HG02759 (cell line): ENCODE data around the gene TBXAS1.

Experiments
- ATAC-seq: cut with Tn5 transposase; IDR thresholded peaks from one replicate; pipeline ENCODE4 v1.9.1; 2021; ENCODE audit warnings: mild to moderate bottlenecking, moderate library complexity; ENCODE audit not compliant: unreplicated experiment

Gene TBXAS1

DNA sequence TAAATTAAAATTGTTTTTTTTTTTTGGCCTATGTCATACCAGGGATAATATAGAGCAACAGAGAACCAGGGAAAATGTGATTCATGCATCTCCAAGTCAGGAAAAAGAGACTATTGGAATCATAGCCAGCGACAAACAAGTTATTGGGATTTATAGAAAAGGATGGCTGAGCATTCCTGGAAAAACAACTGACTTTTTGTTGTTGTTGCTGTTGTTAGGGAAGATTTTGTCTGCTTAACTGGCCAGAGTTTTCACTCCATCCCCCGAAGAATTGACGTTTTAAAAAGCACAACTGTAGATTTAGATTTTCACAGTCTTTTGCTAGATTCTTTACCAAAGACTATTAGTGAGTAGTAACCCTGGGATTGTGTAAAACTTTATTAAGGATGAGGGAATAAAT lies 112.4 kb downstream of the TBXAS1 start:
- ATAC-seq = no peak

DNA sequence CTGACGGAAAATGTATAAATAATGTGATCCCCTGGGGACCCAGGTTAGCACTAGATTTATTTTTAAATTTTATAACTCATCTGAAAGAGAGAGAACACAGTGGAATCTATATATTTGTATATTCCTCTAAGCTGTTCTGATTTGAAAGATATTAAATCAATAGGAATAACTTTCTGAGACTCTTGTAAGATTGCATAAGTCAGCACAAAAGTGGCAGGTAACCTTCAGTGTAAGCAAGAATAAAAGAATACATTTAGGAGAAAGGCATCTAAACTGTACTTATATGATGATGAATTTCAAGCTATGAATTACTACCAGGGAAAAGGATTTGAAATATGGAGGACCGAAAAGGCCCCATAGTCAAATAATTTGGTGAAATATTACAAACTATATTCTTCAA lies 112.8 kb downstream of the TBXAS1 start:
- ATAC-seq = no peak

DNA sequence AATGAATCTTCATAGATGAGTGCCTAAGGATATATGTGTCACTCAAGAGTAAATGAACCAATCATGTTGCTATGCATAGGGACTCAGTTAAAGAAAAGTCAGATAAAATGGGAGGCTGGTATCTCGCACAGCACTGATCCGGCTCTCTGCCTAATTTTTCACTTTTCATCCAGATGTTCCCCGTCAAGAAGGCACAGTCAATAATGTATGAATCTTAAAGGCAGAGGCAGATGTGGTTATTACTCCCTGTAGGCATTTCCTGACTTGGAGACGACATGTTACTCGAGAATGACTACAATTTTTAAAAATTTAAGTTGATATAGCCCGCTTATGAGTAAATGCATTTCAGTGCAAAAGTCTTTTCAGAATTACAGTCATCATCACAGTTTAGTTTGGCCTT lies 113.6 kb downstream of the TBXAS1 start:
- no peak for ATAC-seq

DNA sequence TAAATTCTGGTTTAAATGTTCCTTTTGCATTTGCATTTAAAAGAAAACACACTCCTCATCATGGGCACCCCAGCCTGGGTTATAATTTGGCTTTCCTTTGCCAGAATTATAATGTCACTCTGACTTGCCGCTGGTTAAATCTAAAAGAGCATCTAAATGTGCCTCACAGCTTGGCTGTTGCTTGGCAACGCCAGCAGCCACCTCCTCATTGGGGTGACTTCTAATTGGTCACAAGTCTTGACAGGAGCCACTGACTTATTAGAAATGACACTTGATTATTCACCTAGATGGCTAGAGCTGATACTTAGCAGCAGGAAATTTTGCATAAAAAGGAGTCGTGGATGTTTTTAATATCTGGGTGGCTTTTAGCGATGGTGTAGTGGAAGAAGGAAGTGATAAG lies 114.3 kb downstream of the TBXAS1 start:
- no peak for ATAC-seq

DNA sequence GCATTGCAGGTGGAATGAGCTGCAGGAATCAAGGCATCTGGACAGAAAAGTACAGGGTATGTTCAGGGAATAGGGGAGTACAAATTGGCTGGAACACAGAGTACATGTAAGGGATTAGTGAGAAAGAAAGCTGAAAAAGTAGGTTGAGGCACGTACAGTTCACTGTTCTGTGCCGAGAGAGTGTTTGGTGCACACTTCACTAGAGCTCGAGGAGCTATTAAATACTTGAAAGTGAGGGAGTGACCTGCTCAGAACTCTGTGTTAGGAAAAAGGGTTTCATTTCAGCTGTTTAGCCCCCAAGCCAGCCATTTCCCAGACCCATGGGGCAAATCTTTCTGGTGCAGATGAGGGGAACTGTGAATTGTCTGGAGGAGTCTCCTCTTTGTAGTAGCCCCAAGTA lies 115.2 kb downstream of the TBXAS1 start:
- ATAC-seq = no peak

DNA sequence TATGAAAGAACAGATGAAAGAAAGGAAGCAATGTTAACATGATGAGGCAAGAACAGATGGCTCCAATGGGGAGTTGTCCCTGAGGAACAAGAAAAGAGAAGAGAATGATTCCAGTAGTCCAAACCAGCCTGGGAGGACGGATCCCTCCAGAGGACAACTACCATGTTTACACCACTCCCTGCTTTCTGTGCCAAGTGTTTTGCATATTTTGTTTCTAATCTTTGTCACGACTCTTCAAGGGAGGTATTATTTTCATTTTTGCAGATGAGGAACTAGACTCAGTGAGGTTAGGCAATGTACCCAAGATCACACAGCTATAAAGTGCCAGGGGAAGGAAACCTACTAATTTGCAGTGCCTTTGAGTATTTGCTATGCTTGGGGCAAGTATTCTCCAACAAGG lies 117.5 kb downstream of the TBXAS1 start:
- no peak for ATAC-seq

DNA sequence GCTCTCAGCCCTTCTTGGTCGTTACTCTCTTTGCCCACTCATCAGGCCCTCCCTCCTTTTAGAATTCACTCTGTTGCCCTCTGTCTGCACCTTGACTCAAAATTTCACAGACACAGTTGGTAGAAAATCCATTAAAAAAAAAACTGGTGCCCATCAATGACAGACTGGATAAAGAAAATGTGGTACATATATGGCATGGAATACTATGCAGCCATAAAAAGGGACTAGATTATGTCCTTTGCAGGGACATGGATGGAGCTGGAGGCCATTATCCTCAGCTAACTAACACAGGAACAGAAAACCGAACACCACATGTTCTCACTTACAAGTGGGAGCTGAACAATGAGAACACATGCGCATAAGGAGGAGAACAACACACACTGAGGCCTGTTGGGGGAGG lies 118.0 kb downstream of the TBXAS1 start:
- ATAC-seq = no peak

DNA sequence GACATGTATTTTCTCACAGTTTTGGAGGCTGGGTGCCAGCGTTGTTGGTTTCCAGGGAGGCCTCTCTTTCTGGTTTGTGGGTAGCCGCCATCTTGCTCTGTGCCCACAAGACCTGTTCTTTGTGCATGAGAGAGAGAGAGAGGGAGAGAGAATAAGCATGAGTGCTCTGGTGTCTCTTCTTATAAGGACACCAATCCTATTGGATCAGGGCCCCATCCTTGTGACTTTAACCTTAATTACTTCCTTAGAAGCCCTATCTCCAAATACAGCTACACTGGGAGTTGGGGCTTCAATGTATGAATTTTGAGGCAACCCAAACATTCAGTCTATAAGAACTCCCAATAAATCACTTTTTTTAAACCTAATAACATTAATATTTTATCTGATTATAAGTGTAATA lies 119.1 kb downstream of the TBXAS1 start:
- no peak for ATAC-seq

DNA sequence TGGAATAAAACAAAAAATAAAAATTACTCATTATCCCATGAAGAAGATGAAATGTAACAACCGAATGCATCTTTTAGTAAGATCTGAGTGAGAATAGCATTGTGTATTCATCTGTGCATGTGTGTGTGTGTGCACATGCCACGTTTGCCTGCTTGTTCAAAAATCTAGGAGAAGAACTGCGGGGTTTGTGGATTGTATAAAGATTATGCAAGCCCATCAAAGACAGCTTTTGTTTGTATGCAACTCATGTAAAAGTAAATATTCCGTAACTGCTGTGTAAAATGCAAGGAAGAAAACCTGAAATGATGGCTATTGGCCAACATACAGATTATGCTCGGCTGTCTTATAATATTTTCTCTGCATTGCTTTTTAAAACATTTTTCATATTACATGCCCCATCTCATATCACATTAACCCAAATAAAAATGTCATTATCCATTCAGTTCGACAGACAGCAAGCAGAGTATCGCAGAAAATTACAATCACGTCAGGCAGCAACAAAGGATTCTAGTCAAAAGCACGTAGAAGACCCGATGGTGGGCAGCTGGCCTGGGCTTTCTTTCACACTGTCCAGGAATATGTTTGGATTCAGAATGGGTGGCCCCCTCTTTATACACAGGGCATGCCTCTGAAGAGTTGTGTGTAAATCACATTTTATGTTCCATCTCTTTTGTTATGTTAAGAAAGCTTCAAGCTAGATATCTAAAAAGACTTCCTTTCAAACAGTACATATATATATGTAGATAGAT lies 119.7 kb downstream of the TBXAS1 start:
- no peak for ATAC-seq

DNA sequence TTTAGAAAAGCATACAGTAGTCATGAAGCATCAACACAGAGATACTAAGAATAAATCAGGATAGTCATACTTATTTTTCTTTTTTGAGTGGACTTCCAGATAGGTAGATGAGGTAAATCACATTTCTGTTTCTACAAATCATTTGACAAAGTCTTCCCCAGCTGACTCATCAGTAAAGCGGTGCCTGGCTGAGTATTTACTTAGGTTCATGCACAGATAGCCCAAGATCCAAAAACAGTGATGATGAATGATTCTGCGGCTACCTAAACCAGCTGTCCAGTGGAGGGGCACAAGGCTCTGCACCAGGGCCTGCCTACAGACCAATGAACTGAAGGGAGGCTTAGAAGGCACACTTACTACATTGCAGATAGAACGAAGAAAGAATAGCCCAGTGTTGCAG lies 120.6 kb downstream of the TBXAS1 start:
- ATAC-seq = no peak

DNA sequence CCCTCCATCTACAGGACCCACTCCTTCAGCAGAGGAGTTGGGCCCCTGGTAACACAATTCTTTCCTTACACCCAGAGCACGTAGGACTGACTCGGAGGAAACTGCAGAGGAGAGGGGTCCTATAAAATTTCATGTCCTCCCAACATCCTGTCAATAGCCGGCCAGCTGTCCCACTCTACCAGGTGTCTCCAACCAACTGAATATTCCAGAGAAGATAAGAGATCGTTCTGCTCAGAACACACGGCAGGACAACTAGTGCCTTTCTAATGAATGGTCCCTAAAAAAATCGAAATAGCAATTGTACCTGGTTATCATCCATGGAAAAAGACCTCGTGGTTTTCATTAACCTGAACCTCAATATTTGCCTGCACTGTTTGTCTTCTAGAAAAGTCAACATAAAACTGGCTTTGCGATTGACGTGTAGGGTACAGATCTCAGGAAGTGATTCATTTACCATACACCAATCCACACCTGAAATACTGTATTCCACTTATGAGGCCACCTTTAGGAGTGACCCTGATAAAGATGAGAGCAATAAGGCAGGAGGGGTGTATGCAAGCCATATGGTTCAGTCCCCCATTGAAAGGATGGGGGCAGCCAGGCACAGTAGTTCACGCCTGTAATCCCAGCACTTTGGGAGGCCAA lies 121.9 kb downstream of the TBXAS1 start:
- ATAC-seq = no peak

DNA sequence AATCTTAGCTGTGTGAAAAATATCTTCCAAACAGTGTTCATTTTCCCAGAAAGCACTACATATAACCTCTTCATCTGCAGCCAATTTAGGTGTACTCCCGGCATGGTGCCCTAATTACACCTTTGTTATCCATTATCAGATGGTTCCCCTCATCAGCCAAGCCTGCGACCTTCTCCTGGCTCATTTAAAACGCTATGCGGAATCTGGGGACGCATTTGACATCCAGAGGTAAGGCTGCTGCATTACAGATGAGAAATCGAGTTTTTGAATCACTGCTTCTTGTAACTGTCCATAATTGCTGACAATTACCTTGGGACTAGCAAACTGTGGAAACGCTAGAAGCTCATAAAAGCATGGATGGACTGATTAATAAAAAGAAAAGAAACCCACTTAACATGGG lies 124.2 kb downstream of the TBXAS1 start:
- no peak for ATAC-seq

DNA sequence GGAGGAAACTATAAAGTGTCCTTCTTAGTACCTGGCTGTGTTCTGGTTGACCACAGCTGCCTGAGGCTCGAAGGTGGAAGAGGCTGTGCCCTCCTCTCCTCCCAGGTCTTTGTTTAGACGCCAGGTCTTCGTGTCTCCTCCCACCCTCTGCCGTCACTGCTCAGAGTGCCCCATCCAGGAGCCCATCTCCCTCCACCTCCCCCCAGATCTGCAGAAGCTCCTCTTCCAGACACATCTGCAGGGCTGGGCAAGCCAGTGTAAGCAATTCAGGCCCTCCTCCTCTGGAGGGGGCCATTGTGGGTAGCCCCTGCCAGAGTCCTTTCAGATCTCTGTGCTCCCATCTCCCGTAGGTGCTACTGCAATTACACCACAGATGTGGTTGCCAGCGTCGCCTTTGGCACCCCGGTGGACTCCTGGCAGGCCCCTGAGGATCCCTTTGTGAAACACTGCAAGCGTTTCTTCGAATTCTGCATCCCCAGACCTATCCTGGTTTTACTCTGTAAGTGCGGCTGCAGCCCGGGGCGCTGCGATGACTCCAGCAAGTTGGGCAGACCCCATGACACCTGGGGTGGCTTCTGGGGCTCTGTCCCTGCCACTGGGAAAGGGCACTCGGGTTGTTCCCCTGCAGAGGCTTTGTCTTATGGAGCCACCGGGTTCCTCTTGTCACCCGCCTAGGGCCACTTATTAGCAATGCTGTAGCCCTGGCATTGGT lies 126.2 kb downstream of the TBXAS1 start:
- no peak for ATAC-seq

DNA sequence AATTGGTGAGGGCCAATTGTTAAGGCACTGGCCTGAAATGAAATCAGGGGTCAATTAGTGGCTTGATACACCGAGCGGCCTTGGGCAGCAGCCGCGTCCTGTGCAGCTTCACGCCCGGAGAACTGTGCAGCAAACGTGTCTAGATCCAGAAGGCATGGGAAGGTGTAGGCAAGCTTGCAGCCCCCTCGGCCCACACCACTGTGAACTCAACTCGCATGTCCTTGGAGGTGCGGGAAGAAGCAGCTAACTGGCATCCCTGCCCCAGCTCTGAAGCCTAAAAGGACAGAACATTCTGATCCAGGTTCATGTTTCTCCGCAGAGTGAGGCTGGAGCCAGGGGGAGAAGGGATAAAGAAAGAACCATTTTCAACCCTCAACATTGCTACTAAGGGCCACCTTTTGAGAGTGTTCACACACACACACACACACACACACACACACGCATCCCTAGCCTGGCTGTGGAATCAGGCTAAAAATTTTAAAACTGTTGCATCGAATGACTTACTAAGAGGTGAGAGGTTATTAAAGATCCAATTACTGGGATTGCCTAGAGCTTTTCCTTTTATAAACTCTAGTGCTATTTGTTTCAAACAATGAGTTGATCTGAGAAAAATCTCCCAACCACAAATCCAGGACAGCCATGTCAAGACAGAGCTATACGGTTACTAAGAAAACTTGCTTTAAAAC lies 129.7 kb downstream of the TBXAS1 start:
- ATAC-seq = no peak

DNA sequence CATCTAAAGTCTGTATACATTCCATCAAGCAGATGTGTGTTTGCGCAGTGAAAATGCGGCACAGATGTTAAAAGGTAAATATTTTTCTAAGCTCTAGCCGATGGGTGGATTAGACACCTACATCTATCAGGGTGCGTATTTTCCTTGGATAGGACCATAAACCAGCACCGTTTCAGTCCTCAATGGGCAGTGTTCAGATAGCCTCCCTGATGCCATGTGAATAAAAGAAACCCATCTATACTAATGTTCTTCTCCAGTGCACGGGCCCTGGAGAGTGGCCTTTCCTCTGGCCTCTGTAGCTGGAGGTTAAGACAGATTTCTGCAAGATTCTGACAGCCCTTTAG lies 130.2 kb downstream of the TBXAS1 start:
- no peak for ATAC-seq

DNA sequence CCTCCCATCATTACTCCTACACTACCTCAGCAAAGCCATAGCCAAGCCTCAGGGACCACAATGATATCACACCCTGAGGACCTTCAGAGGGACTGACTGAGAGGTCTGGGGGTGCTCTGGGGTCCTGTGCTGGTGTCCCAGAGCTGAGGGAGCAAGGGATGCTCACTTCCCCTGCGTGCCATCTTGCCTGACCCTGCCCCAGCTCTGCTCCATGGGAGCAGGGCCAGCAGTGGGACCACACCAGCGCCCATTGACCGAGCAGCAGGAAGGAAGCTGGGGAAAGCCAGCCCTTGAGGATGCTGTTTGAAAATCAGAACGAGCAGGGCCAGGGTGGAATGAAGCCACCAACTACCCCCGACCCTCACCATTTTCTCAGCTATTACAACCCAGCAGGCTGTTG lies 130.7 kb downstream of the TBXAS1 start:
- ATAC-seq = no peak

DNA sequence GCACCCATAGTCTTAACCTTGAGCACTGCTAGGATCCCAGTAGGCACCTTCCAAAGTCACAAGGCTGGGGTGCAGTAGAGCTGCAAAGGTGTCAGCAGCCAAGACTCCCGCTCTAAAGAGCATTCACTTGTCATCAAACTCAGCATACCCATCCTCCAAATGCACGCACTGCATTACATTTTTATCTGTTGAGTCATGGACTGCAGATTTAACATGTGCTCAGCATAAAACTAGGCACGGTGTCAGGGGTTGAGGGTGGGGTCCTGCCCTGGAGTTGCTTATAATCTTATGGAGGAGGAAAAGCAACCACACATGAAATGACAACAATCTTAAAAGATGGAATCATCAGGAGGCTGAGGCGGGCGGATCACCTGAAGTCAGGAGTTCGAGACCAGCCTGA lies 131.1 kb downstream of the TBXAS1 start:
- no peak for ATAC-seq

DNA sequence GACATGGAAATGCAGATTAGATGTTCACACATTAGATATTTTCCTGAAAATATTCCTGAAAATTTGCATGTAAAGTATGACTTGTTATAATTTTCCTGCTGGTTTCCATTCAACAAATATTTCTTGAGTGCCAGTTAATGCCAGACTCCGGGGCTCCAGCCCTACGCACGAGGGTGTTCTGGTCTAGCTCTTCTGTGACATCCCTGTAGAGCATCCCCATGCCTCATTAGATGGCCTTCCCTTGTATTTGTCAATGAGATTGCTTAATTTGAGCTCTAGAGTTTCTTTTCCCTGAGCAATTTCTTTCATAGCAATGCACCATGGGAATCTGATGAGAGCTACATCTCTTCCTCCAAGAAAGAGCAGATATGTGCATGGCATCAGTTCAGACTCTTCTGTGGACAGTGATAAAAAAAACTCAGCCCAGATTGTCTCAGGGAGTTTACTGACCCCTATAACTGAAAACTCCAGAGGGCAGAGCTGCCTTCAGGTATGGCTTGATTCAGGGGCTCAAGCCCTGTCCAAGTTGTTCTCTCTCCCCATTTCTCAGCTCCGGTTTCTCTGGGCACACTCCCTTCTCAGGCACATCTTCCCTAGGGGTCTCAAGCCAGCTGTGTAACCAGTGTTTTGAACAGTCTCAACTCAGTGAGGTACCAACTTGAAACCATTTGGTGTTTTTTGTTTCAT lies 137.0 kb downstream of the TBXAS1 start:
- ATAC-seq = no peak

DNA sequence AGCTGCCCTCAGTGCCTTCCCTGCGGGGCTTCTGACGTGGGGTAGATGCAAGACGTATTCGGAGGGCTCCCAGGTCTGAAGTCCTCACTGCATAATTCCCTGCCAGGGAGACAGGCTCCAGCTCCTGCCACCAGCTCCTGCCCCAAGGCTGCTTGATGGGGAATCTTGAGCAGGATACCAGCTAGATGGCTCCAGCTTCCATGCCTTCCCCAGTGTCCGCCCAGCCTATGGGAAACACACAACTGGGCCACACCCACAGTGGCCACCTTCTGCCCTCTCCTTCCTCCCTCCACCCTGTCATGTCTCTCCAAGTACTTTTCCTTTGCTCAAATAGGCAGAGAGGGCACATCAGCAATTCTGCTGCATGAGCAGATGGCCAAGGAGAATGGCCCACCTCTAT lies 137.9 kb downstream of the TBXAS1 start:
- ATAC-seq = no peak

DNA sequence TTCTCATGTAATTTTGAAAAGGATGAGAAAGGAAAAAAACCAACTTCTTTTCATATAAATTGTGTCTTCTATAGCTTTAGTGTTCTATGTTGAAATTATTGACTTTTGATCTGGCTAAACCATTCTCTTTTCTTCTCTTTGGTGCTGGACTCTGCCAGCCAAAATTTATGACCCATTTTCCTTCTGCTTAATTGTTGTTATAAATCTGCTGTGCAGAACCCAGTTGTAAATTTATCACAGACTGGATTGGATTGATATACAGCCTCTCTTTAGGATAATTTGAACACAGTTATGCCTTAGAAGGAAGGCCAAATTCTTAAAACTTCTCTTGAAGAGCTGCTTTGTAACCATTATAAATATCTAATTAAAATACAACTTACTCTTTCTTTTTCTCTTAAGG lies 139.9 kb downstream of the TBXAS1 start:
- ATAC-seq = no peak

DNA sequence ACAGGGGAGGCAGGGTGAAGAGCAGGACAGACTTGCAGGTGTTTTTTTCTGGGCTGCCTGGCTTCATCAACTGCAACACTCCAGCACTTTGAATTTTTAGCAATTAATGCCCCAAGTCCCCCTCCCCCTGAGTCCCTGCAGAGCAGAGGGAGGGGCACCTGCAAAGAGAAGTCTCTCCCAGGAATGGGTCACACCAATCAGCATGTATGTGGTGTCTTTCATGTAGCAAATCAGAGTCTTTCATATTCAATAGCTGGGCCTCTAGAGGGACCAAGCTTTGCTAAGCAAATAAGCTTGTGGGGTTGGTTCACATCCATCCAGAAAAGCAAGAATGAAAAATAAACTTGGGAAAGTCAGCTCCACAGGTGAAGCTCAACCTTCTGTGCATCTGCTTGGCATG lies 143.0 kb downstream of the TBXAS1 start:
- no peak for ATAC-seq
